ENCODE measurements around the gene FN3KRP. TPM values are rescaled to one million over a fixed set of nuclear protein-coding genes. Genes with fewer than 3 reads are reported as not detected.
A peak's percentile ranks its signal among the peaks of the same experiment; 100 is the strongest.

FN3KRP gene
- total and polyA plus RNA-seq, 2 of the 13 experiments (the other 11 are each of a cell fraction or from before 2014, with no cell fraction given) = 22.4 to 28.2 TPM

DNA sequence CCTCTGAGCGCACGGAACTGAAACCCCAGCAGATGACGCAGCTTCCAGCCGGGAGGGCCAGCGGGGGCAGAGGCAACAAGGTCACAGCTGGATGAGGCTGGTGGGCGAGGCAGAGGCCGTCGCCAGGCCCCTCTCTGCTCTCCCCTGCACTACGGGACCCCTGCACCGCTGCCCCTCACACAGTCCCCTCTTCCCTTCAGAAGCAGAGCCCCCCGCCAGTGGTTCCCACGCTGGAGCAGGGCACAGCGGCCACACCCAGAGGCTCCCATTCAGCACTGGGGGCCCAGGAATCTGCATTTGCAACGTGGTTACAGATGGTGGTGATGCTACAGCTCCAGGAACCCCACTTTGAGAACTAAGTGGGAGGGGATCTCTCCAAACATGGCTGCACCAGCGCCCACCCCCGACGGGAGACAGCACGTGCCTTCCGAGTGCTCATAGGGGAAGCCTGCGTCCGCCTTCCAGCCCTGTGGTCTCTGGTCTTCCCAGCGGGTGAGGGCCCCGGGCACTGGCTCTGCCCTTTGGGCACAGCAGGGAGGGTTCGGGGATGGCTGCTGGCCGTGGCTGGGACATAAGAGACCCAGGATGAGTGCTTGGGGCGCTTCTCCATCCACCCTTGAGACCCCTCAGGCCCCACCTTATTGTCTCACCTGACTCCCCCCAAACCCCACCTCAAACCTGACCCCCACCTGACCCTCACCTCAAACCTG, 13.3 kb upstream of the FN3KRP start (continued):
- TF ChIP-seq HMG20A (CRISPR knock-in tag; IDR thresholded peaks at IDR 0.05; ENCODE audit: borderline replicate concordance) = no peak
- TF ChIP-seq, protein P1, sequence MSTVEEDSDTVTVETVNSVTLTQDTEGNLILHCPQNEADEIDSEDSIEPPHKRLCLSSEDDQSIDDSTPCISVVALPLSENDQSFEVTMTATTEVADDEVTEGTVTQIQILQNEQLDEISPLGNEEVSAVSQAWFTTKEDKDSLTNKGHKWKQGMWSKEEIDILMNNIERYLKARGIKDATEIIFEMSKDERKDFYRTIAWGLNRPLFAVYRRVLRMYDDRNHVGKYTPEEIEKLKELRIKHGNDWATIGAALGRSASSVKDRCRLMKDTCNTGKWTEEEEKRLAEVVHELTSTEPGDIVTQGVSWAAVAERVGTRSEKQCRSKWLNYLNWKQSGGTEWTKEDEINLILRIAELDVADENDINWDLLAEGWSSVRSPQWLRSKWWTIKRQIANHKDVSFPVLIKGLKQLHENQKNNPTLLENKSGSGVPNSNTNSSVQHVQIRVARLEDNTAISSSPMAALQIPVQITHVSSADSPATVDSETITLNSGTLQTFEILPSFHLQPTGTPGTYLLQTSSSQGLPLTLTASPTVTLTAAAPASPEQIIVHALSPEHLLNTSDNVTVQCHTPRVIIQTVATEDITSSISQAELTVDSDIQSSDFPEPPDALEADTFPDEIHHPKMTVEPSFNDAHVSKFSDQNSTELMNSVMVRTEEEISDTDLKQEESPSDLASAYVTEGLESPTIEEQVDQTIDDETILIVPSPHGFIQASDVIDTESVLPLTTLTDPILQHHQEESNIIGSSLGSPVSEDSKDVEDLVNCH (CRISPR knock-in tag; IDR thresholded peaks at IDR 0.05) = no peak
- TF ChIP-seq ZNF616 (CRISPR knock-in tag; IDR thresholded peaks at IDR 0.05; ENCODE audit: low read depth) = no peak
- TF ChIP-seq ZNF496 (CRISPR knock-in tag; IDR thresholded peaks at IDR 0.05; ENCODE audit: insufficient replicate concordance) = no peak
- TF ChIP-seq POLR2A (IDR thresholded peaks at IDR 0.05; ENCODE audit: insufficient read depth in 1 of 2, low read depth in 2 of 2, low read length in 2 of 2) = no peak
- TF ChIP-seq ZFX (CRISPR knock-in tag; IDR thresholded peaks at IDR 0.05; ENCODE audit: low read depth) = no peak
- TF ChIP-seq MTA1 (CRISPR knock-in tag; IDR thresholded peaks at IDR 0.05; ENCODE audit: borderline replicate concordance) = 0 out of 2 replicates have a peak, but pooled peaks have one; percentile 23
- TF ChIP-seq ZNF253 (CRISPR knock-in tag; IDR thresholded peaks at IDR 0.05; ENCODE audit: borderline replicate concordance) = no peak
- TF ChIP-seq, protein P2, sequence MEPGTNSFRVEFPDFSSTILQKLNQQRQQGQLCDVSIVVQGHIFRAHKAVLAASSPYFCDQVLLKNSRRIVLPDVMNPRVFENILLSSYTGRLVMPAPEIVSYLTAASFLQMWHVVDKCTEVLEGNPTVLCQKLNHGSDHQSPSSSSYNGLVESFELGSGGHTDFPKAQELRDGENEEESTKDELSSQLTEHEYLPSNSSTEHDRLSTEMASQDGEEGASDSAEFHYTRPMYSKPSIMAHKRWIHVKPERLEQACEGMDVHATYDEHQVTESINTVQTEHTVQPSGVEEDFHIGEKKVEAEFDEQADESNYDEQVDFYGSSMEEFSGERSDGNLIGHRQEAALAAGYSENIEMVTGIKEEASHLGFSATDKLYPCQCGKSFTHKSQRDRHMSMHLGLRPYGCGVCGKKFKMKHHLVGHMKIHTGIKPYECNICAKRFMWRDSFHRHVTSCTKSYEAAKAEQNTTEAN (CRISPR knock-in tag; conservative IDR thresholded peaks at IDR 0.05) = no peak
- TF ChIP-seq, protein P3, sequence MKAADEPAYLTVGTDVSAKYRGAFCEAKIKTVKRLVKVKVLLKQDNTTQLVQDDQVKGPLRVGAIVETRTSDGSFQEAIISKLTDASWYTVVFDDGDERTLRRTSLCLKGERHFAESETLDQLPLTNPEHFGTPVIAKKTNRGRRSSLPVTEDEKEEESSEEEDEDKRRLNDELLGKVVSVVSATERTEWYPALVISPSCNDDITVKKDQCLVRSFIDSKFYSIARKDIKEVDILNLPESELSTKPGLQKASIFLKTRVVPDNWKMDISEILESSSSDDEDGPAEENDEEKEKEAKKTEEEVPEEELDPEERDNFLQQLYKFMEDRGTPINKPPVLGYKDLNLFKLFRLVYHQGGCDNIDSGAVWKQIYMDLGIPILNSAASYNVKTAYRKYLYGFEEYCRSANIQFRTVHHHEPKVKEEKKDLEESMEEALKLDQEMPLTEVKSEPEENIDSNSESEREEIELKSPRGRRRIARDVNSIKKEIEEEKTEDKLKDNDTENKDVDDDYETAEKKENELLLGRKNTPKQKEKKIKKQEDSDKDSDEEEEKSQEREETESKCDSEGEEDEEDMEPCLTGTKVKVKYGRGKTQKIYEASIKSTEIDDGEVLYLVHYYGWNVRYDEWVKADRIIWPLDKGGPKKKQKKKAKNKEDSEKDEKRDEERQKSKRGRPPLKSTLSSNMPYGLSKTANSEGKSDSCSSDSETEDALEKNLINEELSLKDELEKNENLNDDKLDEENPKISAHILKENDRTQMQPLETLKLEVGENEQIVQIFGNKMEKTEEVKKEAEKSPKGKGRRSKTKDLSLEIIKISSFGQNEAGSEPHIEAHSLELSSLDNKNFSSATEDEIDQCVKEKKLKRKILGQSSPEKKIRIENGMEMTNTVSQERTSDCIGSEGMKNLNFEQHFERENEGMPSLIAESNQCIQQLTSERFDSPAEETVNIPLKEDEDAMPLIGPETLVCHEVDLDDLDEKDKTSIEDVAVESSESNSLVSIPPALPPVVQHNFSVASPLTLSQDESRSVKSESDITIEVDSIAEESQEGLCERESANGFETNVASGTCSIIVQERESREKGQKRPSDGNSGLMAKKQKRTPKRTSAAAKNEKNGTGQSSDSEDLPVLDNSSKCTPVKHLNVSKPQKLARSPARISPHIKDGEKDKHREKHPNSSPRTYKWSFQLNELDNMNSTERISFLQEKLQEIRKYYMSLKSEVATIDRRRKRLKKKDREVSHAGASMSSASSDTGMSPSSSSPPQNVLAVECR (CRISPR knock-in tag; IDR thresholded peaks at IDR 0.05; ENCODE audit: borderline replicate concordance) = peak; percentile 31; the same call in 1 of the 2 replicates
- no peak for TF ChIP-seq U2AF2 (IDR thresholded peaks at IDR 0.05; ENCODE audit: low read depth, low read length)
- TF ChIP-seq, protein P4, sequence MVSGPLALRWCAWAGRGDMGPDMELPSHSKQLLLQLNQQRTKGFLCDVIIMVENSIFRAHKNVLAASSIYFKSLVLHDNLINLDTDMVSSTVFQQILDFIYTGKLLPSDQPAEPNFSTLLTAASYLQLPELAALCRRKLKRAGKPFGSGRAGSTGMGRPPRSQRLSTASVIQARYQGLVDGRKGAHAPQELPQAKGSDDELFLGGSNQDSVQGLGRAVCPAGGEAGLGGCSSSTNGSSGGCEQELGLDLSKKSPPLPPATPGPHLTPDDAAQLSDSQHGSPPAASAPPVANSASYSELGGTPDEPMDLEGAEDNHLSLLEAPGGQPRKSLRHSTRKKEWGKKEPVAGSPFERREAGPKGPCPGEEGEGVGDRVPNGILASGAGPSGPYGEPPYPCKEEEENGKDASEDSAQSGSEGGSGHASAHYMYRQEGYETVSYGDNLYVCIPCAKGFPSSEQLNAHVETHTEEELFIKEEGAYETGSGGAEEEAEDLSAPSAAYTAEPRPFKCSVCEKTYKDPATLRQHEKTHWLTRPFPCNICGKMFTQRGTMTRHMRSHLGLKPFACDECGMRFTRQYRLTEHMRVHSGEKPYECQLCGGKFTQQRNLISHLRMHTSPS (CRISPR knock-in tag; IDR thresholded peaks at IDR 0.05; ENCODE audit: low read depth) = 0 out of 2 replicates have a peak, but pooled peaks have one; percentile 3
- TF ChIP-seq NFRKB (IDR thresholded peaks at IDR 0.05) = no peak
- TF ChIP-seq, protein P5, sequence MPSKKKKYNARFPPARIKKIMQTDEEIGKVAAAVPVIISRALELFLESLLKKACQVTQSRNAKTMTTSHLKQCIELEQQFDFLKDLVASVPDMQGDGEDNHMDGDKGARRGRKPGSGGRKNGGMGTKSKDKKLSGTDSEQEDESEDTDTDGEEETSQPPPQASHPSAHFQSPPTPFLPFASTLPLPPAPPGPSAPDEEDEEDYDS (CRISPR knock-in tag; IDR thresholded peaks at IDR 0.05) = no peak
- TF ChIP-seq, protein P6, sequence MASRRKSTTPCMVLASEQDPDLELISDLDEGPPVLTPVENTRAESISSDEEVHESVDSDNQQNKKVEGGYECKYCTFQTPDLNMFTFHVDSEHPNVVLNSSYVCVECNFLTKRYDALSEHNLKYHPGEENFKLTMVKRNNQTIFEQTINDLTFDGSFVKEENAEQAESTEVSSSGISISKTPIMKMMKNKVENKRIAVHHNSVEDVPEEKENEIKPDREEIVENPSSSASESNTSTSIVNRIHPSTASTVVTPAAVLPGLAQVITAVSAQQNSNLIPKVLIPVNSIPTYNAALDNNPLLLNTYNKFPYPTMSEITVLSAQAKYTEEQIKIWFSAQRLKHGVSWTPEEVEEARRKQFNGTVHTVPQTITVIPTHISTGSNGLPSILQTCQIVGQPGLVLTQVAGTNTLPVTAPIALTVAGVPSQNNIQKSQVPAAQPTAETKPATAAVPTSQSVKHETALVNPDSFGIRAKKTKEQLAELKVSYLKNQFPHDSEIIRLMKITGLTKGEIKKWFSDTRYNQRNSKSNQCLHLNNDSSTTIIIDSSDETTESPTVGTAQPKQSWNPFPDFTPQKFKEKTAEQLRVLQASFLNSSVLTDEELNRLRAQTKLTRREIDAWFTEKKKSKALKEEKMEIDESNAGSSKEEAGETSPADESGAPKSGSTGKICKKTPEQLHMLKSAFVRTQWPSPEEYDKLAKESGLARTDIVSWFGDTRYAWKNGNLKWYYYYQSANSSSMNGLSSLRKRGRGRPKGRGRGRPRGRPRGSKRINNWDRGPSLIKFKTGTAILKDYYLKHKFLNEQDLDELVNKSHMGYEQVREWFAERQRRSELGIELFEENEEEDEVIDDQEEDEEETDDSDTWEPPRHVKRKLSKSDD (CRISPR knock-in tag; IDR thresholded peaks at IDR 0.05; ENCODE audit: low read depth) = no peak
